HAP-1 (cell line): Measurements from ENCODE around the gene PAPSS1.
"Not testable (repeated sequence)": the region's sequence is repeated elsewhere in the genome, so short reads cannot be mapped to it uniquely, and the experiment has no call there.

Experiments used
- DNase-seq, 2 experiments: peaks; one replicate each; pipeline ENCODE4 v3.0.0-alpha.2; 2016 to 2020; ENCODE audit warnings: low spot score in 2 of 2
- H3K27me3 ChIP-seq: fragments of 250-450 bp; sonication (Bioruptor Pico); 2 replicates; pipeline ENCODE4 v1.5.1; 2020; ENCODE audit warnings: low read depth, mild to moderate bottlenecking, moderate library complexity
- H3K36me3 ChIP-seq: fragments of 250-450 bp; sonication (Bioruptor Pico); replicated peaks from 2 replicates; pipeline ENCODE4 v1.5.1; 2020; ENCODE audit warnings: mild to moderate bottlenecking
- H3K4me1 ChIP-seq: fragments of 250-450 bp; sonication (Bioruptor Pico); 2 replicates; pipeline ENCODE4 v1.5.1; 2020; ENCODE audit warnings: mild to moderate bottlenecking
- H3K4me3 ChIP-seq: fragments of 250-450 bp; sonication (Bioruptor Pico); 2 replicates; pipeline ENCODE4 v1.5.1; 2020; ENCODE audit warnings: mild to moderate bottlenecking, moderate library complexity
- H3K9me3 ChIP-seq: fragments of 250-450 bp; sonication (Bioruptor Pico); 2 replicates; pipeline ENCODE4 v1.5.1; 2020; ENCODE audit warnings: mild to moderate bottlenecking, moderate library complexity
- in situ Hi-C: fragments of 300-500 bp; cut with MboI; formaldehyde crosslinking; loops from 3 replicates; pipeline ENCODE4 v1.14.3; 2020; ENCODE audit warnings: low sequenced_read_pairs, inconsistent platforms, mixed read lengths

Gene PAPSS1

GRCh38 chr4:107691378-107691777 is 28.7 kb downstream of the PAPSS1 start:
- Histone ChIP-seq H3K4me3 (no peak overlapping the region), H3K27me3 (no peaks in the 10 kb centered on the region), H3K9me3 (no peaks in the 10 kb centered on the region), H3K36me3 (peaks cover 5% of the 10 kb centered on the region; the same call in 1 of the 2 replicates), H3K4me1 (peaks cover 7% of the 10 kb centered on the region)
- no peak for DNase-seq
- in situ Hi-C loops: no loop called here

GRCh38 chr4:107689912-107690587 is 30.0 kb downstream of the PAPSS1 start:
- no peak overlapping the region for H3K4me3 ChIP-seq
- no peaks in the 10 kb centered on the region for H3K27me3 ChIP-seq
- DNase-seq: no peak
- in situ Hi-C loops: no loop called here
- no peaks in the 10 kb centered on the region for H3K9me3 ChIP-seq
- H3K36me3 ChIP-seq: peaks cover 5% of the 10 kb centered on the region; the same call in 1 of the 2 replicates
- H3K4me1 ChIP-seq: peaks cover 7% of the 10 kb centered on the region

- no peak for DNase-seq
- H3K4me3 ChIP-seq: no peak overlapping the region
- no peaks in the 10 kb centered on the region for H3K9me3 ChIP-seq
- in situ Hi-C loops: no loop called here
- no peaks in the 10 kb centered on the region for H3K27me3 ChIP-seq
- peaks cover 12% of the 10 kb centered on the region for H3K4me1 ChIP-seq
- peaks cover 2% of the 10 kb centered on the region; the same call in 1 of the 2 replicates for H3K36me3 ChIP-seq
Measured at GRCh38 chr4:107688421-107688820, 31.6 kb downstream of the PAPSS1 start.

GRCh38 chr4:107685740-107686139 is 34.3 kb downstream of the PAPSS1 start:
- no peak for DNase-seq
- in situ Hi-C loops: no loop called here
- H3K36me3 ChIP-seq: no peaks in the 10 kb centered on the region; the same call in 1 of the 2 replicates
- H3K4me3 ChIP-seq: no peak overlapping the region
- H3K27me3 ChIP-seq: no peaks in the 10 kb centered on the region
- H3K4me1 ChIP-seq: peaks cover 12% of the 10 kb centered on the region
- H3K9me3 ChIP-seq: no peaks in the 10 kb centered on the region

- H3K27me3 ChIP-seq: no peaks in the 10 kb centered on the region
- H3K4me1 ChIP-seq: peaks cover 12% of the 10 kb centered on the region
- in situ Hi-C loops: no loop called here
- no peaks in the 10 kb centered on the region for H3K9me3 ChIP-seq
- H3K36me3 ChIP-seq: no peaks in the 10 kb centered on the region; the same call in 1 of the 2 replicates
- DNase-seq: no peak
- no peak overlapping the region for H3K4me3 ChIP-seq
Measured at GRCh38 chr4:107683873-107684272, 36.2 kb downstream of the PAPSS1 start.

GRCh38 chr4:107682306-107682705 is 37.7 kb downstream of the PAPSS1 start:
- in situ Hi-C loops: no loop called here
- peaks cover 4% of the 10 kb centered on the region; the same call in 1 of the 2 replicates for H3K4me1 ChIP-seq
- no peak for DNase-seq
- H3K36me3 ChIP-seq: no peaks in the 10 kb centered on the region; the same call in 1 of the 2 replicates
- H3K4me3 ChIP-seq: no peak overlapping the region
- no peaks in the 10 kb centered on the region for H3K9me3 ChIP-seq
- no peaks in the 10 kb centered on the region for H3K27me3 ChIP-seq

GRCh38 chr4:107669068-107669467 is 51.0 kb downstream of the PAPSS1 start:
- H3K36me3 ChIP-seq: no peaks in the 10 kb centered on the region
- in situ Hi-C loops: no loop called here
- no peak overlapping the region for H3K4me3 ChIP-seq
- no peak for DNase-seq
- no peaks in the 10 kb centered on the region for H3K4me1 ChIP-seq
- no peaks in the 10 kb centered on the region for H3K9me3 ChIP-seq
- H3K27me3 ChIP-seq: no peaks in the 10 kb centered on the region

GRCh38 chr4:107666134-107666533 is 53.9 kb downstream of the PAPSS1 start:
- DNase-seq: no peak
- H3K36me3 ChIP-seq: no peaks in the 10 kb centered on the region
- no peak overlapping the region for H3K4me3 ChIP-seq
- H3K27me3 ChIP-seq: no peaks in the 10 kb centered on the region
- H3K9me3 ChIP-seq: no peaks in the 10 kb centered on the region
- in situ Hi-C loops: no loop called here
- no peaks in the 10 kb centered on the region for H3K4me1 ChIP-seq

- Histone ChIP-seq H3K4me3 (no peak overlapping the region), H3K36me3 (no peaks in the 10 kb centered on the region), H3K27me3 (no peaks in the 10 kb centered on the region), H3K9me3 (no peaks in the 10 kb centered on the region), H3K4me1 (no peaks in the 10 kb centered on the region)
- no peak for DNase-seq
- in situ Hi-C loops: no loop called here
Measured at GRCh38 chr4:107665001-107665400, 55.0 kb downstream of the PAPSS1 start.

- DNase-seq: no peak
- H3K9me3 ChIP-seq: no peaks in the 10 kb centered on the region
- peaks cover 8% of the 10 kb centered on the region for H3K4me1 ChIP-seq
- no peaks in the 10 kb centered on the region for H3K27me3 ChIP-seq
- no peaks in the 10 kb centered on the region for H3K36me3 ChIP-seq
- in situ Hi-C loops: no loop called here
- no peak overlapping the region for H3K4me3 ChIP-seq
Measured at GRCh38 chr4:107658400-107659336, 61.4 kb downstream of the PAPSS1 start.

GRCh38 chr4:107655289-107655688 is 64.7 kb downstream of the PAPSS1 start:
- no peak for DNase-seq
- in situ Hi-C loops: no loop called here
- Histone ChIP-seq H3K4me1 (peaks cover 9% of the 10 kb centered on the region), H3K4me3 (no peak overlapping the region), H3K36me3 (peaks cover 6% of the 10 kb centered on the region; the same call in 1 of the 2 replicates), H3K27me3 (no peaks in the 10 kb centered on the region), H3K9me3 (no peaks in the 10 kb centered on the region)

- H3K4me3 ChIP-seq: no peak overlapping the region
- no peaks in the 10 kb centered on the region for H3K27me3 ChIP-seq
- peak; percentile 64 to 74 for DNase-seq
- in situ Hi-C loops: no loop called here
- peaks cover 6% of the 10 kb centered on the region; the same call in 1 of the 2 replicates for H3K36me3 ChIP-seq
- peaks cover 9% of the 10 kb centered on the region for H3K4me1 ChIP-seq
- H3K9me3 ChIP-seq: no peaks in the 10 kb centered on the region
Measured at GRCh38 chr4:107654694-107655093, 65.3 kb downstream of the PAPSS1 start.

GRCh38 chr4:107651408-107651807 is 68.6 kb downstream of the PAPSS1 start:
- H3K27me3 ChIP-seq, H3K4me3 ChIP-seq, DNase-seq, H3K36me3 ChIP-seq, H3K9me3 ChIP-seq, in situ Hi-C loops: not testable (repeated sequence)
- peaks cover 16% of the 10 kb centered on the region for H3K4me1 ChIP-seq

GRCh38 chr4:107650251-107650650 is 69.8 kb downstream of the PAPSS1 start:
- peaks cover 16% of the 10 kb centered on the region for H3K4me1 ChIP-seq

More at GRCh38 chr4:107650251-107650650, 69.8 kb downstream of the PAPSS1 start:
- in situ Hi-C loops: no loop called here
- Histone ChIP-seq H3K9me3 (no peaks in the 10 kb centered on the region), H3K27me3 (no peaks in the 10 kb centered on the region), H3K4me3 (no peak overlapping the region), H3K36me3 (peaks cover 6% of the 10 kb centered on the region; the same call in 1 of the 2 replicates)
- no peak for DNase-seq
